ENCODE results near the gene CRYBA1.

The CRYBA1 gene

DNA sequence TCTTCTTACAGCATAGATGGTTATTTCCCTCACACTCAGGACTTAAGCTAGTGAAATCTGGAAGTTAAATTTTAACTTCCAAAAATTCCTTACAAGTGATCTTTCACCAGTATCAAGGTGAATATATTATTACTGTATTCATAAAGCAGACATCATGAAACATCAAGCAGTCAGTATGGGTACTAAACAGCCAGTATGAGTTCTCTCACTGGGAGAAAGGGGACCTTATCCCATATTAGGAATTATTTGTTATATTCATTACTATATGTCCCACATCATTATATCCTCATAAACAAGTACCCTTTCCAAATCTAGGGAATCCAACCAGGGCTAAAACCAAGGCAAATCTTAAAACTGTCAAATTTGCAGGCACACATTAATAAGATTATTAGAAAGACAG is 32.0 kb downstream of the CRYBA1 start:
- no peak overlapping the region for H3K4me2 ChIP-seq (ENCODE audit: low read length)
- peaks cover 39 to 44% of the 10 kb centered on the region in 2 experiments for H3K36me3 ChIP-seq (ENCODE audit: control insufficient read depth in 1 of 2, insufficient read depth in 2 of 2, low read length in 2 of 2)
- no peak overlapping the region for H4K91ac ChIP-seq (ENCODE audit: low read depth, low read length)
- no peak overlapping the region for H2BK120ac ChIP-seq (ENCODE audit: insufficient read depth, low read length, poor library complexity)
- H3K4ac ChIP-seq (ENCODE audit: low read depth, low read length), result no peak overlapping the region
- no peak overlapping the region for H4K12ac ChIP-seq (ENCODE audit: low read depth, low read length)
- no peak overlapping the region for H3K4me3 ChIP-seq (ENCODE audit: low read depth, low read length)
- no peak for DNase-seq
- no peak overlapping the region for H4K8ac ChIP-seq (ENCODE audit: low read depth, low read length)
- H3K27ac ChIP-seq (ENCODE audit: low read depth, low read length), result no peak overlapping the region
- no peak overlapping the region for H2BK5ac ChIP-seq (ENCODE audit: low read depth, low read length, poor library complexity)
- no peaks in the 10 kb centered on the region for H3K9me3 ChIP-seq (ENCODE audit: insufficient read depth, low read depth, low read length)
- no peak overlapping the region for H2AK5ac ChIP-seq (ENCODE audit: low read length)
- H2AFZ ChIP-seq (ENCODE audit: insufficient read depth, low read length, poor library complexity), result no peak overlapping the region
- no peak overlapping the region for H2BK12ac ChIP-seq (ENCODE audit: low read length)
- H3K23ac ChIP-seq (ENCODE audit: low read length), result no peak overlapping the region
- no peak overlapping the region for H3K18ac ChIP-seq (ENCODE audit: low read length)
- H3K4me1 ChIP-seq (ENCODE audit: control insufficient read depth in 1 of 2, insufficient read depth in 2 of 2, low read length in 2 of 2), result peaks cover 0 to 4% of the 10 kb centered on the region in 2 experiments
- no peaks in the 10 kb centered on the region for H3K79me1 ChIP-seq (ENCODE audit: low read length)
- H3K27me3 ChIP-seq (ENCODE audit: insufficient read depth, low read length), result no peaks in the 10 kb centered on the region
- peaks cover 24% of the 10 kb centered on the region for H3K79me2 ChIP-seq (ENCODE audit: control insufficient read depth, insufficient read depth, low read length, poor library complexity)
- H3K9ac ChIP-seq (ENCODE audit: low read length), result no peak overlapping the region
- no peak overlapping the region for H3K14ac ChIP-seq (ENCODE audit: low read length)

DNA sequence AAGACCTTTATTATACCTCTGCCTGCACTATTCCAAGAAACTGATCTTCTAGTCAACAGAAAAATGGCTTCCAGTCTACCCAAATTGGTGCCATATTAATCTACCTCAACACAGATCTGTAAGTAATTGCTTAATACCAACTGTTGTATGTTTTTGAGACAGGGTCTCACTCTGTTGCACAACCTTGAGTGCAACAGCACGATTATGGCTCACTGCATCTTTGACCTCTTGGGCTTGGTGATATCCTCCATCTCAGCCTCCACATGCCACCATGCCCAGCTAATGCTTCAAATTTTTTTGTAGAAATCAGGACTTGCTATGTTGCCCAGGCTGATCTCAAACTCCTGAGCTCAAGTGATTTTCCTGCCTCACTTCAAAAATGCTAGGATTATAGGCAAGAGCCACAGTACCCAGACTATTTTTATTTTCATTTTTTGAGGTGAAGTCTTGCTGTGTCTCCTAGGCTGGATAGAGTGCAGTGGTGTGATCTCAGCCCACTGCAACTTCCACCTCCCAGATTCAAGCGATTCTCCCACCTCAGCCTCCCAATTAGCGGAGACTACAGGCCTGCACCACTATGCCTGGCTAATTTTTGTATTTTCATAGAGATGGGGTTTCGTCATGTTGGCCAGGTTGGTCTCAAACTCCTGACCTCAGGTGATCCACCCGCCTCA is 32.9 kb downstream of the CRYBA1 start:
- H2BK12ac ChIP-seq (ENCODE audit: low read length), result no peak overlapping the region
- no peak overlapping the region for H4K12ac ChIP-seq (ENCODE audit: low read depth, low read length)
- no peaks in the 10 kb centered on the region for H3K9me3 ChIP-seq (ENCODE audit: insufficient read depth, low read depth, low read length)
- no peak overlapping the region for H3K9ac ChIP-seq (ENCODE audit: low read length)
- no peak overlapping the region for H3K14ac ChIP-seq (ENCODE audit: low read length)
- no peak overlapping the region for H3K23ac ChIP-seq (ENCODE audit: low read length)
- H4K8ac ChIP-seq (ENCODE audit: low read depth, low read length), result no peak overlapping the region
- no peaks in the 10 kb centered on the region for H3K79me1 ChIP-seq (ENCODE audit: low read length)
- no peaks in the 10 kb centered on the region for H3K27me3 ChIP-seq (ENCODE audit: insufficient read depth, low read length)
- H3K79me2 ChIP-seq (ENCODE audit: control insufficient read depth, insufficient read depth, low read length, poor library complexity), result peaks cover 20% of the 10 kb centered on the region
- peaks cover 0 to 4% of the 10 kb centered on the region in 2 experiments for H3K4me1 ChIP-seq (ENCODE audit: control insufficient read depth in 1 of 2, insufficient read depth in 2 of 2, low read length in 2 of 2)
- H3K27ac ChIP-seq (ENCODE audit: low read depth, low read length), result no peak overlapping the region
- H2AK5ac ChIP-seq (ENCODE audit: low read length), result no peak overlapping the region
- DNase-seq, result no peak
- no peak overlapping the region for H3K4me3 ChIP-seq (ENCODE audit: low read depth, low read length)
- H3K4me2 ChIP-seq (ENCODE audit: low read length), result no peak overlapping the region
- peak overlapping the region; percentile 97 for H3K4ac ChIP-seq (ENCODE audit: low read depth, low read length)
- no peak overlapping the region for H4K91ac ChIP-seq (ENCODE audit: low read depth, low read length)
- WGBS (ENCODE audit: extremely low coverage, insufficient coverage, insufficient read length), result no CpG with 5 or more reads among the region's 5 CpGs
- no peak overlapping the region for H3K18ac ChIP-seq (ENCODE audit: low read length)
- H2AFZ ChIP-seq (ENCODE audit: insufficient read depth, low read length, poor library complexity), result no peak overlapping the region
- peaks cover 37 to 40% of the 10 kb centered on the region in 2 experiments for H3K36me3 ChIP-seq (ENCODE audit: control insufficient read depth in 1 of 2, insufficient read depth in 2 of 2, low read length in 2 of 2)
- no peak overlapping the region for H2BK120ac ChIP-seq (ENCODE audit: insufficient read depth, low read length, poor library complexity)
- no peak overlapping the region for H2BK5ac ChIP-seq (ENCODE audit: low read depth, low read length, poor library complexity)

DNA sequence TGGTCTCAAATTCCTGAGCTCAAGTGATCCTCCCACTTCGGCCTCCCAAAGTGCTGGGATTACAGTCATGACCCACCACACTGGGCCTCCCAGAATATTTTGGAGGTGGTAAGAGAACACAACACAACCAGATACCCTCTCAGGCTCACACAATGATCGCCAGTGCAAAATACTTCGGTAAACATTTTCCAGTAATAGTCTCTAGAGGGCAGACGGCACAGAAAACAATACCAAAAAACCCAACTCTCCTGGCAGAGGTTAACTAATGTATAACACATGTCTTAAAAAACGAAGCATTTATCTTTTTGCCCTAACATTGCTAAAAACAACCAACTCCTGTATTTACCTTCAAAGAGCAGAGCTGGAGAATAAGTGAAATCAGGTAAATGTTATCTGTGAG is 36.8 kb downstream of the CRYBA1 start:
- no peak overlapping the region for H3K14ac ChIP-seq (ENCODE audit: low read length)
- H2BK120ac ChIP-seq (ENCODE audit: insufficient read depth, low read length, poor library complexity), result no peak overlapping the region
- peaks cover 0 to 4% of the 10 kb centered on the region in 2 experiments for H3K4me1 ChIP-seq (ENCODE audit: control insufficient read depth in 1 of 2, insufficient read depth in 2 of 2, low read length in 2 of 2)
- H4K12ac ChIP-seq (ENCODE audit: low read depth, low read length), result no peak overlapping the region
- no peak overlapping the region for H4K8ac ChIP-seq (ENCODE audit: low read depth, low read length)
- H3K9me3 ChIP-seq (ENCODE audit: insufficient read depth, low read depth, low read length), result no peaks in the 10 kb centered on the region
- H3K27ac ChIP-seq (ENCODE audit: low read depth, low read length), result no peak overlapping the region
- H3K4me3 ChIP-seq (ENCODE audit: low read depth, low read length), result no peak overlapping the region
- WGBS (ENCODE audit: extremely low coverage, insufficient coverage, insufficient read length), result no CpG with 5 or more reads among the region's 5 CpGs
- no peaks in the 10 kb centered on the region for H3K79me1 ChIP-seq (ENCODE audit: low read length)
- H3K4me2 ChIP-seq (ENCODE audit: low read length), result no peak overlapping the region
- no peak overlapping the region for H4K91ac ChIP-seq (ENCODE audit: low read depth, low read length)
- H3K4ac ChIP-seq (ENCODE audit: low read depth, low read length), result peak overlapping the region; percentile 90
- H3K18ac ChIP-seq (ENCODE audit: low read length), result no peak overlapping the region
- no peak overlapping the region for H2AFZ ChIP-seq (ENCODE audit: insufficient read depth, low read length, poor library complexity)
- no peak overlapping the region for H3K23ac ChIP-seq (ENCODE audit: low read length)
- peaks cover 34 to 51% of the 10 kb centered on the region in 2 experiments for H3K36me3 ChIP-seq (ENCODE audit: control insufficient read depth in 1 of 2, insufficient read depth in 2 of 2, low read length in 2 of 2)
- H2BK5ac ChIP-seq (ENCODE audit: low read depth, low read length, poor library complexity), result no peak overlapping the region
- no peak overlapping the region for H3K9ac ChIP-seq (ENCODE audit: low read length)
- no peak overlapping the region for H2AK5ac ChIP-seq (ENCODE audit: low read length)
- H3K79me2 ChIP-seq (ENCODE audit: control insufficient read depth, insufficient read depth, low read length, poor library complexity), result peaks cover 15% of the 10 kb centered on the region
- H3K27me3 ChIP-seq (ENCODE audit: insufficient read depth, low read length), result no peaks in the 10 kb centered on the region
- no peak overlapping the region for H2BK12ac ChIP-seq (ENCODE audit: low read length)
- DNase-seq, result no peak

DNA sequence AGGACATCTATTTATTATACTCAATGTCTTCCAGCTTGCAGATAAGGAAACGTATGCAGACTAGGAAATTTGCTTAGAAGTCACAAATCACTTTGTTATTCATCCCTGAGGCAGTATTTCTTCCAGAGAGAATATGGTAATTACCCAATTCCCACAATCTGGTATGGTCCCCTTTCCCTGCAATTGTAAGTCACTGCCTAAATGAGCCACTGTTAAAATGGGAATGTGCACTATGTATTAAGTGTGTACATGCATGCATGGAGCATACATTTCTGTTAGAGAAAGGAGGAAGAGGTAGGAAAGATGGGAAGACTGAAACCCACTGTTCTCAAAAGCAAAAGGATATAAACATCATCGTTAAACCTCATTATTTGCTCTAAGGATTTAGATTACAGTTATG is 37.3 kb downstream of the CRYBA1 start:
- Histone ChIP-seq H2BK5ac (ENCODE audit: low read depth, low read length, poor library complexity) (no peak overlapping the region), H3K9ac (ENCODE audit: low read length) (no peak overlapping the region), H3K4me3 (ENCODE audit: low read depth, low read length) (no peak overlapping the region), H3K79me2 (ENCODE audit: control insufficient read depth, insufficient read depth, low read length, poor library complexity) (peaks cover 15% of the 10 kb centered on the region), H3K14ac (ENCODE audit: low read length) (no peak overlapping the region), H2AK5ac (ENCODE audit: low read length) (no peak overlapping the region), H3K23ac (ENCODE audit: low read length) (peak overlapping the region; percentile 53), H3K4me2 (ENCODE audit: low read length) (no peak overlapping the region), H4K91ac (ENCODE audit: low read depth, low read length) (no peak overlapping the region), H2BK12ac (ENCODE audit: low read length) (no peak overlapping the region), H3K27me3 (ENCODE audit: insufficient read depth, low read length) (no peaks in the 10 kb centered on the region), H3K9me3 (ENCODE audit: insufficient read depth, low read depth, low read length) (no peaks in the 10 kb centered on the region), H2AFZ (ENCODE audit: insufficient read depth, low read length, poor library complexity) (no peak overlapping the region), H3K18ac (ENCODE audit: low read length) (no peak overlapping the region), H3K79me1 (ENCODE audit: low read length) (no peaks in the 10 kb centered on the region), H3K4ac (ENCODE audit: low read depth, low read length) (peak overlapping the region; percentile 94), H3K36me3 (ENCODE audit: control insufficient read depth in 1 of 2, insufficient read depth in 2 of 2, low read length in 2 of 2) (peaks cover 36 to 54% of the 10 kb centered on the region in 2 experiments), H2BK120ac (ENCODE audit: insufficient read depth, low read length, poor library complexity) (no peak overlapping the region), H3K4me1 (ENCODE audit: control insufficient read depth in 1 of 2, insufficient read depth in 2 of 2, low read length in 2 of 2) (peaks cover 0 to 4% of the 10 kb centered on the region in 2 experiments), H4K8ac (ENCODE audit: low read depth, low read length) (no peak overlapping the region), H4K12ac (ENCODE audit: low read depth, low read length) (no peak overlapping the region), H3K27ac (ENCODE audit: low read depth, low read length) (no peak overlapping the region)
- WGBS (ENCODE audit: extremely low coverage, insufficient coverage, insufficient read length), result no CpG with 5 or more reads among the region's 2 CpGs
- no peak for DNase-seq
